ENCODE measurements around the gene MAN1C1. TPM values are rescaled to one million over a fixed set of nuclear protein-coding genes. Genes with fewer than 3 reads are reported as not detected.
"Not testable (repeated sequence)": the region's sequence is repeated elsewhere in the genome, so short reads cannot be mapped to it uniquely, and the experiment has no call there.

The MAN1C1 gene
- polyA plus RNA-seq, 3 donors = 15.6 to 16.9 (median 16.9) TPM

- no peak for DNase-seq
Measured at GRCh38 chr1:25628741-25629421, 12.3 kb downstream of the MAN1C1 start.

- DNase-seq = no peak
Measured at GRCh38 chr1:25629836-25630235, 13.2 kb downstream of the MAN1C1 start.

- DNase-seq = no peak
Measured at GRCh38 chr1:25631750-25632485, 15.3 kb downstream of the MAN1C1 start.

GRCh38 chr1:25634066-25634465, 17.5 kb downstream of the MAN1C1 start:
- no peak for DNase-seq

- no peak for DNase-seq
Measured at GRCh38 chr1:25634896-25635295, 18.3 kb downstream of the MAN1C1 start.

GRCh38 chr1:25636141-25636540, 19.6 kb downstream of the MAN1C1 start:
- DNase-seq = not testable (repeated sequence)

GRCh38 chr1:25640646-25641328, 24.2 kb downstream of the MAN1C1 start:
- DNase-seq = no peak

- DNase-seq = no peak
Measured at GRCh38 chr1:25641329-25641725, 24.7 kb downstream of the MAN1C1 start.

- no peak for DNase-seq
Measured at GRCh38 chr1:25641931-25642573, 25.5 kb downstream of the MAN1C1 start.

GRCh38 chr1:25642574-25643108, 26.1 kb downstream of the MAN1C1 start:
- DNase-seq = no peak

- DNase-seq = no peak
Measured at GRCh38 chr1:25643929-25644328, 27.3 kb downstream of the MAN1C1 start.

GRCh38 chr1:25644962-25645361, 28.4 kb downstream of the MAN1C1 start:
- no peak for DNase-seq

- no peak for DNase-seq
Measured at GRCh38 chr1:25645637-25646400, 29.2 kb downstream of the MAN1C1 start.

GRCh38 chr1:25647106-25647505, 30.5 kb downstream of the MAN1C1 start:
- no peak for DNase-seq

GRCh38 chr1:25647863-25648262, 31.3 kb downstream of the MAN1C1 start:
- DNase-seq = no peak

- no peak for DNase-seq
Measured at GRCh38 chr1:25648681-25649440, 32.3 kb downstream of the MAN1C1 start.

- DNase-seq = no peak
Measured at GRCh38 chr1:25649505-25650288, 33.1 kb downstream of the MAN1C1 start.

GRCh38 chr1:25650289-25650576, 33.6 kb downstream of the MAN1C1 start:
- DNase-seq = no peak

GRCh38 chr1:25651036-25651640, 34.5 kb downstream of the MAN1C1 start:
- DNase-seq = no peak

Data from renal pelvis (tissue), 4 donors.